Measurements from ENCODE around the gene TRPM6.
"Not testable (repeated sequence)": the region's sequence is repeated elsewhere in the genome, so short reads cannot be mapped to it uniquely, and the experiment has no call there.

Gene TRPM6, protein sequence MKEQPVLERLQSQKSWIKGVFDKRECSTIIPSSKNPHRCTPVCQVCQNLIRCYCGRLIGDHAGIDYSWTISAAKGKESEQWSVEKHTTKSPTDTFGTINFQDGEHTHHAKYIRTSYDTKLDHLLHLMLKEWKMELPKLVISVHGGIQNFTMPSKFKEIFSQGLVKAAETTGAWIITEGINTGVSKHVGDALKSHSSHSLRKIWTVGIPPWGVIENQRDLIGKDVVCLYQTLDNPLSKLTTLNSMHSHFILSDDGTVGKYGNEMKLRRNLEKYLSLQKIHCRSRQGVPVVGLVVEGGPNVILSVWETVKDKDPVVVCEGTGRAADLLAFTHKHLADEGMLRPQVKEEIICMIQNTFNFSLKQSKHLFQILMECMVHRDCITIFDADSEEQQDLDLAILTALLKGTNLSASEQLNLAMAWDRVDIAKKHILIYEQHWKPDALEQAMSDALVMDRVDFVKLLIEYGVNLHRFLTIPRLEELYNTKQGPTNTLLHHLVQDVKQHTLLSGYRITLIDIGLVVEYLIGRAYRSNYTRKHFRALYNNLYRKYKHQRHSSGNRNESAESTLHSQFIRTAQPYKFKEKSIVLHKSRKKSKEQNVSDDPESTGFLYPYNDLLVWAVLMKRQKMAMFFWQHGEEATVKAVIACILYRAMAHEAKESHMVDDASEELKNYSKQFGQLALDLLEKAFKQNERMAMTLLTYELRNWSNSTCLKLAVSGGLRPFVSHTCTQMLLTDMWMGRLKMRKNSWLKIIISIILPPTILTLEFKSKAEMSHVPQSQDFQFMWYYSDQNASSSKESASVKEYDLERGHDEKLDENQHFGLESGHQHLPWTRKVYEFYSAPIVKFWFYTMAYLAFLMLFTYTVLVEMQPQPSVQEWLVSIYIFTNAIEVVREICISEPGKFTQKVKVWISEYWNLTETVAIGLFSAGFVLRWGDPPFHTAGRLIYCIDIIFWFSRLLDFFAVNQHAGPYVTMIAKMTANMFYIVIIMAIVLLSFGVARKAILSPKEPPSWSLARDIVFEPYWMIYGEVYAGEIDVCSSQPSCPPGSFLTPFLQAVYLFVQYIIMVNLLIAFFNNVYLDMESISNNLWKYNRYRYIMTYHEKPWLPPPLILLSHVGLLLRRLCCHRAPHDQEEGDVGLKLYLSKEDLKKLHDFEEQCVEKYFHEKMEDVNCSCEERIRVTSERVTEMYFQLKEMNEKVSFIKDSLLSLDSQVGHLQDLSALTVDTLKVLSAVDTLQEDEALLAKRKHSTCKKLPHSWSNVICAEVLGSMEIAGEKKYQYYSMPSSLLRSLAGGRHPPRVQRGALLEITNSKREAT (N-terminal part only)

DNA sequence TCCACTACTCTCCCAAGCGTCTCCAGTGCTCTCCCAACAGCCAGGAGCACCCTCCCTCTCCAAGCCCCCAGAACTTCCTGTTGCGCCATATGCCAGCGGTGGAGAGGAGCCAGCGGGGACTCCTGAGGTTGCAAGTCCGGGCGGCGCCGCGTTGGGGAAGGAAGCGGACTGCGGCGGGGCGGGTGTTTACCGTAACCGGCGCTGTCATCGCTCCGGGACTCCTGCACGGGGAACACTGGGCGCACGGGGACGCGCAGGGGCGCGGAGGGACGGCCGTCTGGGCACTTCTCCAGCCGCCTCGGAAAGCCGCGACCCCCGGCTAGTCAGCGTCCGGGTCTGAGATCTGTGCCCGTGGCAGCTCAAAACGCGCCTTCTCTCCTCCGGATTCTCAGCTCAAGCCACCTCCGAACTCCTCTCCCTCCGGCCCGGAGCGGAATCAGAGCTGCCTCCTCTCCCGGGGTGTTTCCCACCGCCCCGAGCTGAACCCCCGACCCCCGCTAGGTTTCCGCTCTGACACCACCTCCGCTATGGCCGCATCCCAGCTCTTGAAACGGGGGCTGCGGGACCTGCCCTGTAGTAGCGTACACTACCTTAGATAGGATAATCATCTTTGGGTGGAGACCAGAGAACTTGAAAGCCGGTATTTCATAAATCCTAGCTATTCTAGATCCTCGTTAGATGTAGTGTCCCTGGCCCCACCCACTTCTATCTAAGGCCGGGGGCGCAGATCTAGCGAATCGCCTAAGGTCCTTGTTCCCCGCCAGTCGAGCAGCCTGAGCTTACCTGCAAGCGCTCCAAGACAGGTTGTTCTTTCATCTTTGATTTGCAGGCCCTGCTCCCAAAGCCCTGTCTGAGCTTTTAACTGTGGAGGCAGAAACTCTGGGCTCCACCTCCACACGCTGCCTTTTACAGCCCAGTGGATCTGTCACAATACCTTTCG, at the start of gene TRPM6:
Gene TRPM6, minus strand, starts transcription at position 881 of the 940 bp plus-strand sequence. Its CDS starts 65 bp downstream, at position 816.
- peak; percentile 71 for DNase-seq (ENCODE audit: low read depth, low spot score)

DNA sequence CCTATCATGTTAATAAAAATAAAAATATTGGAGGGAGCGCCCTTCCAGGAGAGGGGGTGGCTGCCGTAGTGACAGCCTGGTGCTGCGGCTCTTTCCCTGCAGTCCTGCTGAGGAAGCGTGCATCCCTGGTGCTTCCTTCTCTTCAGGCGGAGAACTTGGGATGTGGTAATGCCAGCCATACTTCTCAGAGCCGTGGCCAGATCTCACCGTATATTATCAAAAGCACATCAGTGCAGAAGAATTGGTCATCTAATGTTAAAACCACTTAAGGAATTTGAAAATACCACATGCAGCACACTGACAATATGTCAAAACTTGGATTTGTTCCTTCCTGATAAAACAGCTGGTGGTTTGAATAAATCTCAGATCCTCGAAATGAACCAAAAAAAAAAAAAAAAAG, 47.3 kb upstream of the TRPM6 start:
- no peak for DNase-seq (ENCODE audit: low read depth, low spot score)

DNA sequence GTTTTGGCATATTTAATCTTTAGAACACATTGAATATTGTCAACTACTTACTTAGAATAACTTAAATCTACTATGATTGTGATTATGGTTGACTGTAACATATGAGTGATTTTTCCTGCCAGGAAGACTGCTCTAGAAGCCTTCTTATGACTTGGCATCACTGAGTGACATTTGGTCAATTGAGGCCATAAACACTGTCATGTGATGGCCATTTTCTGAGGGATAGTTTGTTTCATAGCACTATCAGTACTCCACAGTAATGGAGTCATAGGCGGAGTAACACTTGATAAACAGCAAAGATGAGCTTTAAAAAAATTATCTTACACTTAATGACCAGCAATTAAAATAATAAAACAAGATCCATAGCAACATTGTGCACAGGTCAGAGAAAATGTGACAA, 34.0 kb upstream of the TRPM6 start:
- DNase-seq (ENCODE audit: low read depth, low spot score), result no peak

DNA sequence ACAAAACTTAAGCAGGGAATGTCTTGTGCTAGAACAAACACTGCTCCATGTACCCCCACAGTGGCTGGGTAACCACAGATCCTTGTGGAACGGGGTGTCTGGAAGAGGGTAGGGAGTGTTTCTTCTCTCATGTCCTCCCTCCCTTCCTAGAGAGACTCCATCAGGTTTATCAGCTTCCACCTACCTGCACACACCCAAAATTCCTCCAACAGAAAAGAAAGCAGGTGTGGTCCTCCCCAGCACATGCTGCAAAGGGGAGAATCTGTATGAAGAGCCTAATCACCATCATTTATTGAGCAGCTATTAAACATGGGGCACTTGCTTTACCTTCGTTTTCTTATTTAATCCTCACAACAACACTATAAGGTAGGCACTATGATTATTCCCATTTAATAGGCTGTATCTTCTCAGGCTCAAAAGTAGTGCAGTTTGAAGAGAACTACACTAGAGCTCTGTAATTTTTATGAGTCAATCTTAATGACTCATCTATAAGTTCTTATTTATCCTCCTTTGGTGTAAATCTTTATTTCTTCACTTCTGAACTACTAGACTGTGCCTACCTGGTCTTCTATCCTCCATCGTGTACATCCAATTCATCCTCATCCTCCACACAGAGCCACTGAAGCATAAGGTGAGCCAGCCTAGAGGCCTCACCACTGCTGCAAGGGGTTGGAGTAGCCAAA, 33.4 kb upstream of the TRPM6 start:
- DNase-seq (ENCODE audit: low read depth, low spot score), result no peak

DNA sequence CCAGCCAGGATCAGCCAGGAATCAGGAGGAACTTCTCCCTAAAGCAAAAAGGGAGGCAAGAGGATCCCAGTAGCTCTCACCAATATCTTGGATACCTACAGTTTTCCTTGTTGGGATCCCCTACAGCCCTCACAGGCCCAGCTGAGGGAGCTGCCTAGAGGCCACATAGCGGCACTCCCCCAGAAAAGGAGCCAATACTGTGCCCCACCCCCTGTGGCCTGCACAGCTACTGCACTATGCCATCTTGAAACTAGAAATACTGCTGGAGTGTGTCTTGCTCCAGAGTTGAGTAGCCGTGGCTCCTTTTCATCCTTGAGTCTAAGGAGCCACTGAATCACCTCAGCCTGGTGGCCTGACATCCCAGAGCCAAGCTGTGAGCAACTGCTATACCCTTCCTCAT, 22.3 kb upstream of the TRPM6 start:
- DNase-seq (ENCODE audit: low read depth, low spot score), result no peak

DNA sequence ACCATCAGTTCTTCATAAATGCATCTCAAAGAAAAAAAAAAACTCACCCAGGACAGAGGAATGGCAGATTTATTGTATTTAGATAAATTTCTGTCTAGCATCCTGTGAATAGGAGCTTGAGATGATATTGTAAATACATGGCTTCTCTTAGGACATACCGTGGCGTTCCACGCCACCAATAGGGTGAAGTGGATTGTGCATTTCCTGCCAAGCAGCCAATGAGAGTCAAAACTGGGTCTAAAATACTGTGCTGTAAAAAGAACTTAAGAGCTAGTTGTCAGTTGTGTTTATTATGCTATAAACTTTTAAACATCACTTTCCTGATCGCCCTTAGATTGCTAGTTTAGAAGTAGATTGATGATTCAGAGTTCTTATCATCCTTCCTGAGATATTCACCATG, 20.9 kb upstream of the TRPM6 start:
- DNase-seq (ENCODE audit: low read depth, low spot score), result no peak

DNA sequence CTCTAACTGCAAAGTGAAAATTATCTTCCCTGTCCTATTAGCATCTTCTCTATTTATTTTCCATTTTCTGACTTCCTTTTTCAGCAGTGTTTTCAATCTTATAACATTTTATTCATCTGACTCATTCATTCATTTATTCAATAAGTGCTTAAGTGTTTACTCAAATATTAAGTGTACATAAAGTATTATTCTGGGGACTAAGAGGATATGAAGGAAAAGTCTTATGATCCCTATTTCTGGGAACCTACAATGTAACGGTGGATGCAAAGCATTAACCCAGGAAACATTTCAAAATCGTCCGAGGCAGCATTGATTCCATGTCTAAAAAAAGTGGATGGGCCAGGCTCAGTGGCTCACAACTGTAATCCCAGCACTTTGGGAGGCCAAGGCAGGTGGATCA, 19.4 kb upstream of the TRPM6 start:
- no peak for DNase-seq (ENCODE audit: low read depth, low spot score)

DNA sequence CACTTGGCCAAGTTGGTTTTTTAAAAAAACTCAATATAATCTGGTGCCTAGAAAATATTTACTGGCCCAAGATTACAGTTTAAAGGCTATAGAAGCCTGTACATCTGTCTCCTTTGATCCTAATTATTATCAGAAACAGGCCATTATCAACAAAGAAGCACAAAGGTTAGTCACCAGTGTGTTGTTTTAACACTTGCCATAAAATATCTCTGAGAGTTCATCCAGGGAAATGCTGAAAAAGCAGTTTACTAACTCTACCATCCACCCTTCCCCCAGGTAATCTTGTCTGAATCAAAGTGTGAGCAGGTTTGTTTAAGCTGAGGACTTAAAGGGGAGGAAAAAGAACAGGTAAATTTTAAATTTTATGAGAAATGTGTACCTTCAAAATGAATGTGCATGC, 13.3 kb upstream of the TRPM6 start:
- no peak for DNase-seq (ENCODE audit: low read depth, low spot score)

DNA sequence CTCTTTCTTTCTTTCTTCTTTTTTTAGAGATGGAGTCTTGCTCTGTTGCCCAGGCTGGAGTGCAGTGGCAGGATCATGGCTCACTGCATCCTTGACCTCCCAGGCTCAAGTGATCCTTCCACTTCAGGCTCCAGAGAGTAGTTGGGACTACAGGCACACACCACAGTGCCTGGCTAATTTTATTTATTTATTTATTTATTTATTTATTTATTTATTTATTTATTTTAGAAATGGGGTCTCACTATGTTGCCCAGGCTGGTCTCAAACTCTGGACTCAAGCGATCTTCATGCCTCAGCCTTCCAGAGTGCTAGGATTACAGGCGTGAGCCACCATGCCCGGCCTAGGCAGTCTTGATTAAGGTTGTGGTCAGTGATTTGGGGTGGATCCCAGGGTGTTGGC, 728 bp upstream of the TRPM6 start:
- DNase-seq (ENCODE audit: low read depth, low spot score), result not testable (repeated sequence)

DNA sequence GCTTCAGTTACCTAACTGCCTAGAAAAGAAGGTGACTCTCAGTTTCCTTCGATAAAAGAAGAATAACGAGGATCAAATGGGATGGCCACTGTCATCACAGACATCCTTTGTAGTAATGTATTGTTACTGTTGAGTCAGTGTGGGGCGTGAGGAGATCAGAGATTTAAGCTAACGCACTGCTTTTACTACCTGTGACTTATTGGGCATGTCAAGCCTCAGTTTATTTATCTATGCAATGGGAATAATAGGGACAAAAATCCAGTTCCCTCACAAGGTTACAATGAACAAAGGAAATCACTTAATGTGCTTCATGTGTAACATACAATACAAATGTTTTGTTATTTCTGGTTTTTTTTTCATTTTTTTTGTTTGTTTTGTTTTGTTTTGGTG, 255 bp upstream of the TRPM6 start:
- no peak for DNase-seq (ENCODE audit: low read depth, low spot score)

DNA sequence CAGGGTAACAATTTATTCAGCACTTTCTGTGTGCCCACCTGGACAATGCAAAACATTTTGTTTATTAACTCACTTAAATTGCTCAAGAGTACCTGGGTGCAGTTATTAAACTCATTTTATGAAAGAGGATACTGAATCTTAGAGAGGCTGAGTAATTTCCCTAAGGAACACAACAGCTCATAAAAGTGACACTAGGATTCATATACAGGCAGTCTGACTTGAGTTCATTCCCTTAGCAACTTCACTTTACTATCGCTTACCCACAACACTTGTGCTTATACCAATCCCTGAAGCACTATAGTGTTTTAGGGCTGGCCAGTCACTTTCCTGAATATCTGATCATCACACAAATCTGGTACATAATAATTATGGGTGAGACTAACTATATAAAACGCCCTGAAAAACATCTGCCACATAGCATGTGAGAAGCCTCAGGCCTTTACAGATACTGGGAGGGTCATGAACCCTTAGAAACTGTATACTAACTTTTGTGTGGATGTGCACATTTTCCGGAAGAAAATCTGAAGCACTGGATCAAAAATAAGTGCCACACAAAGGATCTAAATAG, 11.3 kb downstream of the TRPM6 start:
- no peak for DNase-seq (ENCODE audit: low read depth, low spot score)

DNA sequence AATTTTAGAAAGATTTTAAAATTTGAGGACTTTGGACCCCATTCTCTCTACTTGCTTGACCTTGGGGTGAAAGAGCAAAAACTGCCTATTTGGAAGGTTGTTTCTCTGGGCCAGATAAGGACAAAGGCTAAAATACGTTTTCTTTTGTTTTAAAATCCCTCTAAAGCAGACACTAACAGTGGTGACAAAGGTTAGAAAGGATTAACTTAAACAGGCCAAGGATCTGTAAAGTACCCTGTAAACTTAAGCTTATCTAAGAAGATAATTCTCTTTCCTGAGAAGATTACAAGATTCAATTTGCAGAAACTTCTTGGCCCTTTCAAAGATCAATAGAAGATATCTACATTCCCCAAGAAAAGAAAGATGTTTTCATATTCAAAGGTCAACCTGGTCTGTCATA, 12.1 kb downstream of the TRPM6 start:
- DNase-seq (ENCODE audit: low read depth, low spot score), result no peak

DNA sequence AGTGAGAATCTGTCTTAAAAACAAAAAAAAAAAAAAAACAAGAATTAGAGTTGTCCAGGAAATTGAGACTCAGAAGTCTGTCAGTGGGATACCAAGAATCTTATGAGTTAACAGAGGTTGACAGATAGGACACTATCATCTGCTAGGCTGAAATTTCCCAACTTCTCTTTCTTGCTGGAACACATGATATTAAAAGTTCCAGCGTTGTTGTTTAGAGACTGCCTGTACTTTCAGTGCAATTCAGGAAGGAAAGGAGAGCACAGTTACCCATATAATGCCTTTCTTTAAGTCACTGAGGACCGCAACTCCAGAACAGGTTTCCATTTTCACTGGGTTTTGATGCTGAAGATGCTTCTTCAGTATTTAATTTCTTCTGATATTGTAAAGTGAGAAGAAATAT, 13.5 kb downstream of the TRPM6 start:
- DNase-seq (ENCODE audit: low read depth, low spot score), result no peak

DNA sequence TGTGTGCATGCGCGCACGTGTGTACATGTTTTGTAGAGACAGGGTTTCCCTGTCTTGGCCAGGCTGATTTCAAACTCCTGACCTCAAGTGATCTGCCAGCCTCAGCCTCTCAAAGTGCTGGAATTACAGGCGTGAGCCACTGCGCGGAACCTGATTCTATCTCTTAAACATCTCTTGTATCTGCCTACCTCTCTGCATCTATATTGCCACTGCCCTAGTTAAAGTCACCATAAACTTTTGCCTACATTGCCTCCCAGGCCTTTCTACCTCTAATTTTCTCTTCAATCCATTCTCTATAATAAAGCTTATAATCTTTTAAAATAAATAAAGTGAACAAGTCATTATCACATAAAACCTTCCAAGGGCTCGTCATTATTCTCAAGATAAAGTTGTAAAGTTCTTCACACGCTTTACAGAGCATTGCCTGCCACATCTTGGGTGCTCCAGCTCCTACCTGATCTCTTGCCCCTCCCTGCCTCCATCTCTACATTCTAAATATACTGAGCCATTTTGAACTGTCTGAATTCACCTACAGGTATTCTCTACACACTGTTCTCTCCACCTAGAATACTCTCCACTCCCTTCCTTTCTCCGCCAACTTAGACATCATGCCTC, 15.0 kb downstream of the TRPM6 start:
- DNase-seq (ENCODE audit: low read depth, low spot score), result no peak

DNA sequence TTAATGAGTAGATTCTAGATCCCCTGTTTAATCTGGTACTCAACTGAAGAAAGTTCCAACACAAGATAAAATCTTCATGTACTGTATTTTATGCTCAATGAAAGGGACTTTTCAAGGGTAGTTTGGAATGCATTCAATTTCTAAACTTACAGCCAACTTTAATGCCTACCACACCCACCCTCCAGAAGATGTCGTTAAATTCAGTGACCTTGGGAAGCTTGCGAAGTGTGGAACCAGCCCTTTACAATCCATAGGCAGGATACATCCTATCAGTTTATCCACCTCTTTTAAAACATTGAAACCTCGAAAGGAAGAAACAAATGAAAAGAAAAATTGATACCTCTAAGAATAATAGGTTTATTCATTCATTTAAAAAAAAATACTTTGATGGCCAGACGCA, 20.2 kb downstream of the TRPM6 start:
- DNase-seq (ENCODE audit: low read depth, low spot score), result no peak

DNA sequence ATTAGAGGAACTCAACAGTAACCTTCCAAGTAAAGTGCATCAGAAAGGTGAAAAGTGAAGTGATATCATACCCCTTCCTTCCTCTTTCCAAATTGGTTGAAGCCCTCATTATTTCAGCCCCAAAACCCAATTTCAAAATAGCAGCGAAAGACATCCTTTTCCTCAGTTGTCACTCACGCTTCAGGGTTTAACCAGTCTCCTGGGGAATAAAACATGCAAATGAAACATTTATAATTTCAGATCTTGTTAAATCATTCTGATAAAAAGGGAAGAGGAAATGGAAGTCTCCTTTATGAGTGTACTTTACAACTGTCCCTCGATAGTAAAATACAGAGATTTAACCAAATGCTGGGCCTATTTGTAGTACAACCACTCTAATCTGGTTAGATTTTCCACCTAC, 22.5 kb downstream of the TRPM6 start:
- no peak for DNase-seq (ENCODE audit: low read depth, low spot score)

DNA sequence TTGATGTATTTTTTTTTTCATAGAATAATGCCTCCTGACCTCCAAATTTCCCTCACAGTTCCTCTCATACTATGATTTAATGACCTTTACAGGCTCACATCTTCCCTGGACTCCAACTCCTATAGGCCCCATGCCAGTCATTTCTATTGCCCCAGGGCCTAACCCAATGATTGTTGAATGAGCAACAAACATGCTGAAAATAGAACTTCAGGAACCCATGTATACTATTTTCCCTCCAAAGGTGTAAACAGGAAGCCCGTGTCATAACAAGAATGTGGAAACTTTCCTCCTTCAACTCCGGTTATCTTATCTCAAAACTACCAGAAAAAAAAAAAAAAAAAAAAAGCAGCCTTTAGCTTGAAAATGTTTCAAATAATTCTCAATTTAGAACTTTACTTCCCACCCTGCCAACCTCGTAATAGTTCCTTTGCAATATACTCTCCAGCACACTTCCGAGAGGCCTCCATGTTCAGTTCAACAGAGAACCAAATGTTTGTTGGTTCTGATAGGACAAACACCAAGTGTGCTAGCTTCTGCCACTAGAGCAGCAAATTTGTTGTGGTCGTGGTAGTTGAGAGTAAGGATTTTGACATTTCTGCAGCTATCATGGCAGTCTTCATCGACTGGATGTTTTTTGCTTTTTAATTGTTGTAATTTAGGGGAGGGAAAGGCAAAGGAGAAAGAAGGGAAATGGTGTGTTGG, 25.8 kb downstream of the TRPM6 start:
- DNase-seq (ENCODE audit: low read depth, low spot score), result no peak

DNA sequence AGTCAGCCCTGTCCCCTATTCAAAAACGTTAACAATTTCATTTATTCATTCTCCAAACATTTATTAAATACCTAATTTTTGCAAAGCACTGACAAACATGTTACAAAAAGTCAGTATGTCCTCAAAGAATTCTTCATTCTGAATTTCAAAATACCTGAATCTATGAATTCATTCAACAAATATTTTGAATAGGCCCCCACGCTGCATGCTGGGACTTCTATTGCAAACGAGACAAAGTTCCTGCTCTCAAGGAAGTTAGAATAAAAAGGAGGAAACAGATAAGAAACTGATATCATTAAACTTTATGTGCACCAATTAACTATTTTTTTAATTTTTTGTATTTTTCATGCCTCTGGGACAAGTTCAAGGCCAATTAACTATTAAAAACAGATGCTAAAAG, 26.6 kb downstream of the TRPM6 start:
- no peak for DNase-seq (ENCODE audit: low read depth, low spot score)

DNA sequence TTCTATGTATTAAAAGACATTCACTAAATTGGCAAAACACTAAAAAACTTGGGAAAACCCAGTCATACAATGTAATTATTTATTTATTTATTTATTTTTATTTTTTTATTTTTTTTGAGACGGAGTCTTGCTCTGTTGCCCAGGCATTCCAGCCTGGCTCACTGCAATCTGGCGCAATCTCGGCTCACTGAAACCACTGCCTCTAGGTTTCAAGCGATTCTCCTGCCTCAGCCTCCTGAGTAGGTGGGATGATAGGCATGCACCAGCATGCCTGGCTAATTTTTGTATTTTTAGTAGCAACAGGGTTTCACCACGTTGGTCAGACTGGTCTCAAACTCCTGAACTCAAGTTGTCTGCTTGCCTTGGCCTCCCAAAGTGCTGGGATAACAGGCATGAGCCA, 27.5 kb downstream of the TRPM6 start:
- not testable (repeated sequence) for DNase-seq (ENCODE audit: low read depth, low spot score)
